ENCODE data around the gene ABR.

The ABR gene

GRCh38 chr17:1188812-1189504 is 9.2 kb upstream of the ABR start:
- TF ChIP-seq MYC (IDR thresholded peaks at IDR 0.05; ENCODE audit: low read depth, low read length) (no peak), POLR2A (IDR thresholded peaks at IDR 0.05; ENCODE audit: extremely low read depth, insufficient read length) (no peak)
- TF ChIP-seq, protein P1, sequence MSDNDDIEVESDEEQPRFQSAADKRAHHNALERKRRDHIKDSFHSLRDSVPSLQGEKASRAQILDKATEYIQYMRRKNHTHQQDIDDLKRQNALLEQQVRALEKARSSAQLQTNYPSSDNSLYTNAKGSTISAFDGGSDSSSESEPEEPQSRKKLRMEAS (IDR thresholded peaks at IDR 0.05; ENCODE audit: low read depth, low read length) = no peak
- TF ChIP-seq, protein P2, sequence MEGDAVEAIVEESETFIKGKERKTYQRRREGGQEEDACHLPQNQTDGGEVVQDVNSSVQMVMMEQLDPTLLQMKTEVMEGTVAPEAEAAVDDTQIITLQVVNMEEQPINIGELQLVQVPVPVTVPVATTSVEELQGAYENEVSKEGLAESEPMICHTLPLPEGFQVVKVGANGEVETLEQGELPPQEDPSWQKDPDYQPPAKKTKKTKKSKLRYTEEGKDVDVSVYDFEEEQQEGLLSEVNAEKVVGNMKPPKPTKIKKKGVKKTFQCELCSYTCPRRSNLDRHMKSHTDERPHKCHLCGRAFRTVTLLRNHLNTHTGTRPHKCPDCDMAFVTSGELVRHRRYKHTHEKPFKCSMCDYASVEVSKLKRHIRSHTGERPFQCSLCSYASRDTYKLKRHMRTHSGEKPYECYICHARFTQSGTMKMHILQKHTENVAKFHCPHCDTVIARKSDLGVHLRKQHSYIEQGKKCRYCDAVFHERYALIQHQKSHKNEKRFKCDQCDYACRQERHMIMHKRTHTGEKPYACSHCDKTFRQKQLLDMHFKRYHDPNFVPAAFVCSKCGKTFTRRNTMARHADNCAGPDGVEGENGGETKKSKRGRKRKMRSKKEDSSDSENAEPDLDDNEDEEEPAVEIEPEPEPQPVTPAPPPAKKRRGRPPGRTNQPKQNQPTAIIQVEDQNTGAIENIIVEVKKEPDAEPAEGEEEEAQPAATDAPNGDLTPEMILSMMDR (IDR thresholded peaks at IDR 0.05; ENCODE audit: low read depth, low read length) = no peak
- no peak for DNase-seq (ENCODE audit: low read depth)
- no peak overlapping the region for H3K4me3 ChIP-seq (ENCODE audit: low read depth, low read length)

DNA sequence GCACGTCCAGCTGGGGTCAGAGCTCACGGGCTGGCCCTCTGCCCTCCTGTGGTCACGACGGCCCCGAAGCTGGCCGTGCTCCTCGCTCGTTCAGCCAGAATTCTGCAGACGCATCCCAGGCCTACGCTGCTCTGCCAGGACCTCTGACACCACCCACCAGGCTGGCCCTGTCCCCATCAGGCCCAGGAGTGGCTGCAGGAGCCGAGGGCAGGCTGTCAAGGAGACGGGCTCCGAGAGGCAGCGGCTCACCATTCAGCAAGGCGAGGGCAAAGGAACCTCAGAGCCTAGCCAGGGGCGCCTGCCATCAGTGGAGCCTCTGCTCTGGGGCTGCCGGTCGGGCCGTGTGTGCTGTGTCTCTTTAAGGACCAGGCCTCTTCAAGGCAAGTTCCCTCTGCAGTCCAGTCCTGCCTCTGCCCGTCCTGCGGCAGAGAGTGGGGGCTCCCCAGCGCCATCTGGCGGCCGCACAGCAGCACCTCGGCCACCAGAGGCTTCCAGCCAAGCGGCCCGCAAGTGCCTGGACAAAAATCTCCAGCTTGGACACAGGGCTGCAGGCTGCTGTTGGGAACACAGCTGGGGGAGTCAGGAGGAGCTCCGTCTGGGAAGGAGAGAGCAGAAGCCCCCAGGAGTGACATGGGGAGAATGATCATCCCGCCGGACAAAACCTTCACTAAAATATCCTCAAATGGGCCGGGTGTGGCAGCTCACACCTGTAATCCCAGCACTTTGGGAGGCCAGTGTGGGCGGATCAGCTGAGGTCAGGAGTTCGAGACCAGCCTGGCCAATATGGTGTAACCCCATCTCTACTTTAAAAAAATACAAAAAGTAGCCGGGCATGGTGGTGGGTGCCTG is 7.4 kb upstream of the ABR start:
- no peak overlapping the region for H3K4me3 ChIP-seq (ENCODE audit: low read depth, low read length)
- TF ChIP-seq POLR2A (IDR thresholded peaks at IDR 0.05; ENCODE audit: extremely low read depth, insufficient read length) (no peak), MYC (IDR thresholded peaks at IDR 0.05; ENCODE audit: low read depth, low read length) (peak; percentile 46; the same call in 1 of the 2 replicates)
- TF ChIP-seq, protein P1 (IDR thresholded peaks at IDR 0.05; ENCODE audit: low read depth, low read length) = 0 out of 2 replicates have a peak, but pooled peaks have one; percentile 19
- TF ChIP-seq, protein P2 (IDR thresholded peaks at IDR 0.05; ENCODE audit: low read depth, low read length) = peak; percentile 79
- DNase-seq (ENCODE audit: low read depth) = peak; percentile 81

- no peak overlapping the region for H3K4me3 ChIP-seq (ENCODE audit: low read depth, low read length)
- no peak for DNase-seq (ENCODE audit: low read depth)
- TF ChIP-seq POLR2A (IDR thresholded peaks at IDR 0.05; ENCODE audit: extremely low read depth, insufficient read length) = no peak
- TF ChIP-seq, protein P1 (IDR thresholded peaks at IDR 0.05; ENCODE audit: low read depth, low read length) = no peak
- TF ChIP-seq, protein P2 (IDR thresholded peaks at IDR 0.05; ENCODE audit: low read depth, low read length) = no peak
Observed at GRCh38 chr17:1186214-1186820, 6.5 kb upstream of the ABR start.

DNA sequence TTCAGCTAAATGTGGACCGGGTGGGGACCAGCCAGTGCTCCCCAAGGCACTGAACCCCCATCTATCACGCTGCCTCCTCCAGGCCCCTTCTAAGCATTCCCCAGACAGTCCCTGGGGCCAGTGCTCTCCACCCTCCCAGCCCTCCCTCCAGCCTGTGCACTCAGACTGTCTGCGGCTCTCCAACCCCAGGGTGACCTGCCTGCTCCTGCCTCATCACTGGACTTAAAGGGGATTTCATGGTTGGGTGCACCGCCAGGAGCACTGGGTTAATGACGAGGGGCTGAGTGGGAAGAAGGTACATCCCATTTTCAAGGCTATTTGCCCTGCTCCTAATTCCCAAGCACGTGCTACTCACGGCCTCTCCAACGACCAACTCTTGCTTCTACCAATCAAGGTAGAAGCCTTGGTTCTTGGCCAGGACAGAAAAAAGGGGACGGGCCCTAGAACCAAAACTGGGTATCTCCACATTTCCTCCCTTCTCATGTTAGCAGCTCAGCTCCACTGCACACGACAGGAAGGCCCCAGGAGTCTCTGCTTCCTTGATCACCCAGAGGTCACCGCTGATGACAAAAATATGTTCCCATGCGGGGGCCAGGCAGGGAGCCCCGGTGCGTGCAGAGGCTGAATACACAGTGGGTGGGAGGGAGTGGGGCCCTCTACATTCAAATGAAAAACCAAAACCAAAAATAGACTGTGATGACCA is 3.5 kb upstream of the ABR start:
- H3K4me3 ChIP-seq (ENCODE audit: low read depth, low read length) = no peak overlapping the region
- TF ChIP-seq MYC (IDR thresholded peaks at IDR 0.05; ENCODE audit: low read depth, low read length) (no peak), POLR2A (IDR thresholded peaks at IDR 0.05; ENCODE audit: extremely low read depth, insufficient read length) (no peak)
- TF ChIP-seq, protein P2 (IDR thresholded peaks at IDR 0.05; ENCODE audit: low read depth, low read length) = no peak
- TF ChIP-seq, protein P1 (IDR thresholded peaks at IDR 0.05; ENCODE audit: low read depth, low read length) = no peak
- DNase-seq (ENCODE audit: low read depth) = peak; percentile 28

GRCh38 chr17:1182811-1183170 is 3.0 kb upstream of the ABR start:
- TF ChIP-seq POLR2A (IDR thresholded peaks at IDR 0.05; ENCODE audit: extremely low read depth, insufficient read length) (no peak), MYC (IDR thresholded peaks at IDR 0.05; ENCODE audit: low read depth, low read length) (no peak)
- TF ChIP-seq, protein P1 (IDR thresholded peaks at IDR 0.05; ENCODE audit: low read depth, low read length) = no peak
- TF ChIP-seq, protein P2 (IDR thresholded peaks at IDR 0.05; ENCODE audit: low read depth, low read length) = no peak
- no peak overlapping the region for H3K4me3 ChIP-seq (ENCODE audit: low read depth, low read length)
- no peak for DNase-seq (ENCODE audit: low read depth)

All from NB4 (cell line).